ENCODE measurements around the gene NFIB.

DNA sequence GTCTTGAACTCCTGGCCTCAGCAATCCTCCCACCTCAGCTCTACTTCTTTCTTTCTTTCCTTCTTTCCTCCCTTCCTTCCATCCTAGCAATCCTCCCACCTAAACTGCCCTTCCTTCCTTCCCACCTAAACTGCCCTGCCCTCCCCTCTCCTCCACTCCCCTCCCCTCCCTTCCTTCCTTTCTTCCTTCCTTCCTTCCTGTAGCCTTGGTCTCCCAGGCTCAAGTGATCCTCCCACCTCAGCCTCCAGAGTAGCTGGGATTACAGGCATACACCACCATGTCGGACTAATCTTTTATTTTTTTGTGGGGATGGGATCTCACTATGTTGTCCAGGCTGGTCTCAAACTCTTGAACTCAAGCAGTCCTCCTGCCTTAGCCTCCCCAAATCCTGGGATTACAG, 65.8 kb downstream of the NFIB start:
- TF ChIP-seq, protein P1, sequence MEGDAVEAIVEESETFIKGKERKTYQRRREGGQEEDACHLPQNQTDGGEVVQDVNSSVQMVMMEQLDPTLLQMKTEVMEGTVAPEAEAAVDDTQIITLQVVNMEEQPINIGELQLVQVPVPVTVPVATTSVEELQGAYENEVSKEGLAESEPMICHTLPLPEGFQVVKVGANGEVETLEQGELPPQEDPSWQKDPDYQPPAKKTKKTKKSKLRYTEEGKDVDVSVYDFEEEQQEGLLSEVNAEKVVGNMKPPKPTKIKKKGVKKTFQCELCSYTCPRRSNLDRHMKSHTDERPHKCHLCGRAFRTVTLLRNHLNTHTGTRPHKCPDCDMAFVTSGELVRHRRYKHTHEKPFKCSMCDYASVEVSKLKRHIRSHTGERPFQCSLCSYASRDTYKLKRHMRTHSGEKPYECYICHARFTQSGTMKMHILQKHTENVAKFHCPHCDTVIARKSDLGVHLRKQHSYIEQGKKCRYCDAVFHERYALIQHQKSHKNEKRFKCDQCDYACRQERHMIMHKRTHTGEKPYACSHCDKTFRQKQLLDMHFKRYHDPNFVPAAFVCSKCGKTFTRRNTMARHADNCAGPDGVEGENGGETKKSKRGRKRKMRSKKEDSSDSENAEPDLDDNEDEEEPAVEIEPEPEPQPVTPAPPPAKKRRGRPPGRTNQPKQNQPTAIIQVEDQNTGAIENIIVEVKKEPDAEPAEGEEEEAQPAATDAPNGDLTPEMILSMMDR (IDR thresholded peaks at IDR 0.05): no peak
- TF ChIP-seq EZH2 (IDR thresholded peaks at IDR 0.05): no peak
